Ovary (tissue), 9 donors: ENCODE data around the gene EFTUD2. TPM values are rescaled to one million over a fixed set of nuclear protein-coding genes. Genes with fewer than 3 reads are reported as not detected.

Source experiments
- DNase-seq, 5 donors: peaks; one replicate each; pipeline ENCODE4 v3.0.0-alpha.2; 2019 to 2020
- H3K27ac ChIP-seq, 2 donors: fragments of 200-600 bp; one replicate each; pipeline versions ENCODE4 v1.5.1 to v1.8.0; 2019 to 2022
- H3K27me3 ChIP-seq: fragments of 200-600 bp; one replicate; pipeline ENCODE4 v1.8.0; 2022
- H3K36me3 ChIP-seq: fragments of 200-600 bp; sonication (generic); one replicate; pipeline ENCODE4 v1.5.1; 2019
- H3K4me1 ChIP-seq: one replicate; pipeline ENCODE4 v1.8.1; 2013; ENCODE audit warnings: mild to moderate bottlenecking, moderate library complexity; ENCODE audit not compliant: insufficient read depth
- H3K4me3 ChIP-seq: fragments of 200-600 bp; sonication (generic); one replicate; pipeline ENCODE4 v1.5.1; 2017
- H3K9me3 ChIP-seq, 2 donors: fragments of 200-600 bp in 1 of 2; sonication (generic) in 1 of 2; one replicate each; pipeline versions ENCODE4 v1.5.1 to v1.8.1; 2013 to 2019; ENCODE audit warnings: mild to moderate bottlenecking in 1 of 2, moderate library complexity in 1 of 2
- EP300 ChIP-seq: sonication (generic); formaldehyde crosslinking; IDR thresholded peaks from one replicate; pipeline ENCODE4 v1.6.1; 2017; ENCODE audit warnings: antibody characterized with exemption
- POLR2A ChIP-seq: fragments of 450-650 bp; IDR thresholded peaks from one replicate; pipeline ENCODE4 v1.6.1; 2017; ENCODE audit warnings: antibody characterized with exemption, mild to moderate bottlenecking, moderate library complexity
- WGBS, 3 donors: extraction: QIAGEN DNeasy Blood & Tissue Kit in 1 of 3; methylation state at CpG; one replicate each; pipeline versions ENCODE4 v1.1.5 to v1.1.7; 2013 to 2017; 5-methylcytosine and 5-hydroxymethylcytosine counted together
- intact Hi-C, 4 donors: fragments of 100-400 bp; cut with DNase I; formaldehyde crosslinking; loops; one replicate each; pipeline versions ENCODE4 v1.11.0 to v1.15.1; 2022 to 2023
- polyA plus RNA-seq, 2 donors: library from polyadenylated mRNA; stranded (reverse); fragments of 200-250 nt in 1 of 2; fragments of 350-450 nt in 1 of 2; fragmentation: Illumina TruSeq in 1 of 2; extraction: RNeasy Lipid Tissue Mini Kit (QIAGEN cat#74804) in 1 of 2; gene quantifications; one replicate each; pipeline ENCODE4 v1.2.3, GENCODE V29; 2013 to 2014
- total RNA-seq, 7 donors: library from RNA; depleted of rRNA in 2 of 7; stranded (reverse); fragments of >200 nt in 2 of 7; fragmentation: NEBNext Ultra II Directional in 3 of 7; extraction: Animal tissue kit (Norgen Biotek cat#: 25700) in 3 of 7; gene quantifications; one replicate each; pipeline versions ENCODE4 v1.1.0 to v1.2.4, GENCODE V29; 2016 to 2023
- TF ChIP-seq, protein P1 (sequence below), 3 donors: fragments of 450-650 bp in 2 of 3; fragments of 200-600 bp in 1 of 3; IDR thresholded peaks; one replicate each; pipeline versions ENCODE4 v1.5.1 to v1.8.0; 2016 to 2022; ENCODE audit warnings: antibody characterized with exemption in 3 of 3, mild to moderate bottlenecking in 1 of 3
- donor health status: DM: no; HTN: no; CAD: no; lungs with moderate emphysema.
- donor health status: DM: no; HTN: no; CAD: no.
- donor health status: Bipolar disorder and iron deficiency.
- donor health status: DM: yes; HTN: yes; CAD: no.
- donor health status: DM: no; HTN: no; CAD: no.
- donor health status: DM: yes; HTN: yes; CAD: no.

The EFTUD2 gene
- total and polyA plus RNA-seq, 9 donors = 22.2 to 111 (median 62.5) TPM

DNA sequence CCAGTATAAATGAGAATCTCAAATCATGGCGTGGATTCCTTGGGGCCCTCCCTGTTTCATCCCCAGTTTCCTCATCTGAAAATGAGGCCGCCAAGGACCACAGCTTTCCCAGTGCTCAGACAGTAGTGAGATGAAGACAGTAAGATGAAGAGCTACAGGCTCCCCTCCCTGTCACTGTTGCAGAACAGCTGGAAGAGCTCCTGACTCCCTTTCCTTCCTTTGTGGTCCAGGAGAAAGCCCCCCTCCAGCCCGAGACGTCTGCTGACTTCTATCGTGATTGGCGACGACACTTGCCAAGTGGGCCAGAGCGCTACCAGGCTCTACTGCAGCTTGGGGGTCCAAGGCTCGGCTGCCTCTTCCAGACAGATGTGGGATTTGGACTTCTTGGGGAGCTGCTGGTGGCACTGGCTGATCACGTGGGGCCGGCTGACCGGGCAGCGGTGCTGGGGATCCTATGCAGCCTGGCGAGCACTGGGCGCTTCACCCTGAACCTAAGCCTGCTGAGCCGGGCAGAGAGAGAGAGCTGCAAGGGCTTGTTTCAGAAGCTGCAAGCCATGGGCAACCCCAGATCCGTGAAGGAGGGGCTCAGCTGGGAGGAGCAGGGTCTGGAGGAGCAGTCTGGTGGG, 3.0 kb upstream of the EFTUD2 start:
- H3K36me3 ChIP-seq = no peaks in the 10 kb centered on the region
- no peaks in the 10 kb centered on the region for H3K27me3 ChIP-seq
- no peak for DNase-seq
- no peak overlapping the region for H3K27ac ChIP-seq
- WGBS, 3 donors = 87 to 91% (median 91%) methylated on average over 17 of the region's 17 CpGs
- H3K9me3 ChIP-seq = no peaks in the 10 kb centered on the region
- intact Hi-C loops = no loop called here
- peaks cover 4% of the 10 kb centered on the region for H3K4me1 ChIP-seq
- TF ChIP-seq POLR2A = no peak
- TF ChIP-seq EP300 = no peak
- TF ChIP-seq, protein P1, sequence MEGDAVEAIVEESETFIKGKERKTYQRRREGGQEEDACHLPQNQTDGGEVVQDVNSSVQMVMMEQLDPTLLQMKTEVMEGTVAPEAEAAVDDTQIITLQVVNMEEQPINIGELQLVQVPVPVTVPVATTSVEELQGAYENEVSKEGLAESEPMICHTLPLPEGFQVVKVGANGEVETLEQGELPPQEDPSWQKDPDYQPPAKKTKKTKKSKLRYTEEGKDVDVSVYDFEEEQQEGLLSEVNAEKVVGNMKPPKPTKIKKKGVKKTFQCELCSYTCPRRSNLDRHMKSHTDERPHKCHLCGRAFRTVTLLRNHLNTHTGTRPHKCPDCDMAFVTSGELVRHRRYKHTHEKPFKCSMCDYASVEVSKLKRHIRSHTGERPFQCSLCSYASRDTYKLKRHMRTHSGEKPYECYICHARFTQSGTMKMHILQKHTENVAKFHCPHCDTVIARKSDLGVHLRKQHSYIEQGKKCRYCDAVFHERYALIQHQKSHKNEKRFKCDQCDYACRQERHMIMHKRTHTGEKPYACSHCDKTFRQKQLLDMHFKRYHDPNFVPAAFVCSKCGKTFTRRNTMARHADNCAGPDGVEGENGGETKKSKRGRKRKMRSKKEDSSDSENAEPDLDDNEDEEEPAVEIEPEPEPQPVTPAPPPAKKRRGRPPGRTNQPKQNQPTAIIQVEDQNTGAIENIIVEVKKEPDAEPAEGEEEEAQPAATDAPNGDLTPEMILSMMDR (IDR thresholded peaks at IDR 0.05) = no peak
- H3K4me3 ChIP-seq = no peak overlapping the region

DNA sequence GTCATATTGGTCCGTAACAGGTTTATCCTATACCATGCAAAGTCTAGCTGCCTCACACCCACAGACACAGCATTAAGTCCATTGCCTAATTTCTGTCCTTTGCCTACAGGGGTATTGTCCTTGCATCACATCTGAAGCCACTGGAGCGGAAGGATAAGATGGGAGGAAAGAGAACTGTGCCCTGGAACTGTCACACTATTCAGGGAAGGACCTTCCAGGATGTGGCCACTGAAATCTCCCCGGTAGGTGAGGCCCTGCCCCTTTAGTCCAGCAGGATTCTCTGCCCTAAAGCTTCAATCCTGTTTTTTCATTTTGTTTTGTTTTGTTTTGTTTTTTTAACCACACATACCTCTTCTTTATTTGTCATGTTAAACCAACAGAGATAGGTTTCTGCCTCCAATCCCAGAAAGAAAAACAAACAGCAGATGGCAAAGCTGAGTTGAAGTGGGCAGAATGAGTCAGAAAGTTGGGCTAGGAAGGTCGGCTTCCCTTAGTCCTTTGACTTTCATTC, 2.2 kb upstream of the EFTUD2 start:
- no peak overlapping the region for H3K27ac ChIP-seq
- no peak for DNase-seq
- intact Hi-C loops = no loop called here
- 79 to 83% (median 81%) methylated on average over 4 of the region's 4 CpGs for WGBS, 3 donors
- H3K4me1 ChIP-seq = peaks cover 4% of the 10 kb centered on the region
- H3K36me3 ChIP-seq = no peaks in the 10 kb centered on the region
- TF ChIP-seq POLR2A = no peak
- TF ChIP-seq, protein P1 (IDR thresholded peaks at IDR 0.05) = no peak
- no peak for TF ChIP-seq EP300
- no peaks in the 10 kb centered on the region for H3K9me3 ChIP-seq
- no peak overlapping the region for H3K4me3 ChIP-seq
- no peaks in the 10 kb centered on the region for H3K27me3 ChIP-seq

DNA sequence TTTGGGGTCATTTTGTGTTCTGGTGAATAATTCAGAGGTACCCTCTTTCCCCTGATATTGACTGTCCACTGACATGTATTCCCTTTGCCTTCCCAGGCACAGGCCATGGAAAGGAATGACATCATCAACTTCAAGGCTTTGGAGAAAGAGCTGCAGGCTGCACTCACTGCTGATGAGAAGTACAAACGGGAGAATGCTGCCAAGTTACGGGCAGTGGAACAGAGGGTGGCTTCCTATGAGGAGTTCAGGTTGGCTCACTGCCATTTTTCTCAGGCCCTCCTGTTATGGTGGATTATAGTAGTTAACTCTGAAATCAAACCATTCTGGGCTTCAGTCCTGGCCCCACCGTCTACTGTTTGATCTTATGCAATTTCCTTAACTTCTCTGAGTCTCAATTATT, 1.6 kb upstream of the EFTUD2 start:
- no peak for DNase-seq
- WGBS, 3 donors = 46 to 51% (median 49%) methylated on average over 3 of the region's 3 CpGs
- Histone ChIP-seq H3K4me1 (peaks cover 4% of the 10 kb centered on the region), H3K4me3 (no peak overlapping the region), H3K9me3 (no peaks in the 10 kb centered on the region), H3K27ac (no peak overlapping the region), H3K36me3 (no peaks in the 10 kb centered on the region), H3K27me3 (no peaks in the 10 kb centered on the region)
- intact Hi-C loops = no loop called here
- TF ChIP-seq, protein P1 (IDR thresholded peaks at IDR 0.05) = no peak
- TF ChIP-seq POLR2A = no peak
- no peak for TF ChIP-seq EP300

DNA sequence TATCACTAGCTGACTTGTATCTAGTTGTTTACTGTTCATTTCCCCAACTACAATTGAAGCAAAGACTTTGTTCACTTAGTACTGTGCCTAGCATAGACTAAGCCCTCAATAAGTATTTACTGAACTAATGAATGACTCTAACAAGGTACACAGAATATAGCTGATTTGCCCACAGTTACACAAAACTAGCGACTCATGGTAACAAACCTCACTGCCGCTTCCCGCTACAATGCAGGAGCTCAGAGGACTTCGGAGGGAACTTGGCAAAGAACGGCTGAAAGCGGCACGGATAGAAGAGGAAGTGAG, 524 bp downstream of the EFTUD2 start:
- TF ChIP-seq POLR2A (no peak), EP300 (no peak)
- TF ChIP-seq, protein P1 (IDR thresholded peaks at IDR 0.05) = no peak
- intact Hi-C loops = no loop called here
- H3K4me1 ChIP-seq = peaks cover 4% of the 10 kb centered on the region
- DNase-seq = no peak
- peak overlapping the region; percentile 73 for H3K4me3 ChIP-seq
- 0 to 1% (median 0%) methylated on average over 7 of the region's 7 CpGs for WGBS, 3 donors
- no peaks in the 10 kb centered on the region for H3K27me3 ChIP-seq
- no peaks in the 10 kb centered on the region for H3K36me3 ChIP-seq
- H3K9me3 ChIP-seq = no peaks in the 10 kb centered on the region
- H3K27ac ChIP-seq = peak overlapping the region in 1 of 2 donors; percentile 93
